Stimulated activated CD8-positive, alpha-beta memory T cell treated with anti-CD3 and anti-CD28 coated beads, Interleukin-2, amount 100 ng/mL, for 1 hour (primary cell): ENCODE results near the gene LMNTD1.
"Not testable (repeated sequence)": the region's sequence is repeated elsewhere in the genome, so short reads cannot be mapped to it uniquely, and the experiment has no call there.

Source experiments
- DNase-seq, 2 donors: peaks; one replicate each; pipeline ENCODE4 v3.0.0-alpha.2; 2020; ENCODE audit warnings: low read depth in 2 of 2

The LMNTD1 gene

GRCh38 chr12:25553098-25553497, at the start of gene LMNTD1:
Gene LMNTD1 (minus strand): TSS chr12:25553283. CDS start chr12:25552959, 324 bp downstream.
- DNase-seq, result no peak

- DNase-seq, result no peak
Observed at GRCh38 chr12:25598956-25599355, 45.9 kb upstream of the LMNTD1 start.

- DNase-seq, result not testable (repeated sequence)
Observed at GRCh38 chr12:25595496-25595895, 42.4 kb upstream of the LMNTD1 start.

GRCh38 chr12:25594376-25594775, 41.3 kb upstream of the LMNTD1 start:
- DNase-seq, result no peak

- no peak for DNase-seq
Observed at GRCh38 chr12:25592725-25593495, 39.8 kb upstream of the LMNTD1 start.

- DNase-seq, result no peak
Observed at GRCh38 chr12:25591144-25591543, 38.1 kb upstream of the LMNTD1 start.

- DNase-seq, result peak in 1 of 2 donors; percentile 6
Observed at GRCh38 chr12:25590011-25590721, 37.1 kb upstream of the LMNTD1 start.

GRCh38 chr12:25587346-25587745, 34.3 kb upstream of the LMNTD1 start:
- DNase-seq, result no peak

GRCh38 chr12:25585662-25586061, 32.6 kb upstream of the LMNTD1 start:
- no peak for DNase-seq

- no peak for DNase-seq
Observed at GRCh38 chr12:25585021-25585523, 32.0 kb upstream of the LMNTD1 start.

- no peak for DNase-seq
Observed at GRCh38 chr12:25584596-25584995, 31.5 kb upstream of the LMNTD1 start.

GRCh38 chr12:25583545-25583944, 30.5 kb upstream of the LMNTD1 start:
- no peak for DNase-seq

GRCh38 chr12:25581067-25581466, 28.0 kb upstream of the LMNTD1 start:
- DNase-seq, result no peak

- DNase-seq, result no peak
Observed at GRCh38 chr12:25578411-25579143, 25.5 kb upstream of the LMNTD1 start.

- DNase-seq, result no peak
Observed at GRCh38 chr12:25574761-25575160, 21.7 kb upstream of the LMNTD1 start.

GRCh38 chr12:25573346-25573745, 20.3 kb upstream of the LMNTD1 start:
- DNase-seq, result no peak

- DNase-seq, result no peak
Observed at GRCh38 chr12:25570418-25570817, 17.3 kb upstream of the LMNTD1 start.

GRCh38 chr12:25566202-25566949, 13.3 kb upstream of the LMNTD1 start:
- no peak for DNase-seq

GRCh38 chr12:25558586-25558985, 5.5 kb upstream of the LMNTD1 start:
- DNase-seq, result no peak

- DNase-seq, result no peak
Observed at GRCh38 chr12:25557830-25558436, 4.8 kb upstream of the LMNTD1 start.

- DNase-seq, result no peak
Observed at GRCh38 chr12:25556153-25556552, 3.1 kb upstream of the LMNTD1 start.
